ENCODE data around the gene PI4KA.
"Not testable (repeated sequence)": the region's sequence is repeated elsewhere in the genome, so short reads cannot be mapped to it uniquely, and the experiment has no call there.

PI4KA gene

GRCh38 chr22:20694256-20694655 is 164.4 kb downstream of the PI4KA start:
- DNase-seq (ENCODE audit: low read depth): not testable (repeated sequence)

- not testable (repeated sequence) for DNase-seq (ENCODE audit: low read depth)
These were observed 165.7 kb downstream of the PI4KA start for GRCh38 chr22:20692926-20693325.

- not testable (repeated sequence) for DNase-seq (ENCODE audit: low read depth)
These were observed 167.9 kb downstream of the PI4KA start for GRCh38 chr22:20690586-20691317.

GRCh38 chr22:20687356-20688172 is 171.0 kb downstream of the PI4KA start:
- not testable (repeated sequence) for DNase-seq (ENCODE audit: low read depth)

- DNase-seq (ENCODE audit: low read depth): not testable (repeated sequence)
These were observed 172.8 kb downstream of the PI4KA start for GRCh38 chr22:20685764-20686163.

- DNase-seq (ENCODE audit: low read depth): not testable (repeated sequence)
These were observed 179.7 kb downstream of the PI4KA start for GRCh38 chr22:20678792-20679435.

- DNase-seq (ENCODE audit: low read depth): no peak
These were observed 180.8 kb downstream of the PI4KA start for GRCh38 chr22:20677684-20678242.

GRCh38 chr22:20675613-20676012 is 183.0 kb downstream of the PI4KA start:
- DNase-seq (ENCODE audit: low read depth): not testable (repeated sequence)

- DNase-seq (ENCODE audit: low read depth): no peak
These were observed 183.6 kb downstream of the PI4KA start for GRCh38 chr22:20674998-20675397.

- no peak for DNase-seq (ENCODE audit: low read depth)
These were observed 185.1 kb downstream of the PI4KA start for GRCh38 chr22:20673295-20674195.

- no peak for DNase-seq (ENCODE audit: low read depth)
These were observed 185.9 kb downstream of the PI4KA start for GRCh38 chr22:20672732-20673131.

- DNase-seq (ENCODE audit: low read depth): no peak
These were observed 186.6 kb downstream of the PI4KA start for GRCh38 chr22:20672082-20672424.

- DNase-seq (ENCODE audit: low read depth): no peak
These were observed 187.1 kb downstream of the PI4KA start for GRCh38 chr22:20671409-20672081.

GRCh38 chr22:20670457-20671261 is 188.0 kb downstream of the PI4KA start:
- not testable (repeated sequence) for DNase-seq (ENCODE audit: low read depth)

GRCh38 chr22:20669884-20670283 is 188.7 kb downstream of the PI4KA start:
- not testable (repeated sequence) for DNase-seq (ENCODE audit: low read depth)

- not testable (repeated sequence) for DNase-seq (ENCODE audit: low read depth)
These were observed 189.1 kb downstream of the PI4KA start for GRCh38 chr22:20669471-20669870.

GRCh38 chr22:20668769-20669168 is 189.8 kb downstream of the PI4KA start:
- not testable (repeated sequence) for DNase-seq (ENCODE audit: low read depth)

GRCh38 chr22:20668226-20668625 is 190.4 kb downstream of the PI4KA start:
- DNase-seq (ENCODE audit: low read depth): not testable (repeated sequence)

- DNase-seq (ENCODE audit: low read depth): not testable (repeated sequence)
These were observed 191.1 kb downstream of the PI4KA start for GRCh38 chr22:20667548-20667947.

GRCh38 chr22:20666560-20666959 is 192.1 kb downstream of the PI4KA start:
- DNase-seq (ENCODE audit: low read depth): no peak

All from ELR (cell line).